ENCODE measurements around the gene NKPD1.
A peak's percentile ranks its signal among the peaks of the same experiment; 100 is the strongest.
"Not testable (repeated sequence)": the region's sequence is repeated elsewhere in the genome, so short reads cannot be mapped to it uniquely, and the experiment has no call there.

The NKPD1 gene

GRCh38 chr19:45139286-45140143 is 21.3 kb downstream of the NKPD1 start:
- no peak for DNase-seq (ENCODE audit: low spot score)

- DNase-seq (ENCODE audit: low spot score) = no peak
Measured at GRCh38 chr19:45138303-45138751, 22.5 kb downstream of the NKPD1 start.

- DNase-seq (ENCODE audit: low spot score) = no peak
Measured at GRCh38 chr19:45137179-45137761, 23.5 kb downstream of the NKPD1 start.

- DNase-seq (ENCODE audit: low spot score) = no peak
Measured at GRCh38 chr19:45136507-45137178, 24.1 kb downstream of the NKPD1 start.

- DNase-seq (ENCODE audit: low spot score) = no peak
Measured at GRCh38 chr19:45135176-45135885, 25.5 kb downstream of the NKPD1 start.

GRCh38 chr19:45133661-45134060 is 27.1 kb downstream of the NKPD1 start:
- no peak for DNase-seq (ENCODE audit: low spot score)

- DNase-seq (ENCODE audit: low spot score) = no peak
Measured at GRCh38 chr19:45130888-45131615, 29.7 kb downstream of the NKPD1 start.

GRCh38 chr19:45130236-45130635 is 30.5 kb downstream of the NKPD1 start:
- no peak for DNase-seq (ENCODE audit: low spot score)

GRCh38 chr19:45128806-45129205 is 32.0 kb downstream of the NKPD1 start:
- no peak for DNase-seq (ENCODE audit: low spot score)

- DNase-seq (ENCODE audit: low spot score) = no peak
Measured at GRCh38 chr19:45128146-45128545, 32.6 kb downstream of the NKPD1 start.

- no peak for DNase-seq (ENCODE audit: low spot score)
Measured at GRCh38 chr19:45126654-45127053, 34.1 kb downstream of the NKPD1 start.

- peak; percentile 62 for DNase-seq (ENCODE audit: low spot score)
Measured at GRCh38 chr19:45125975-45126493, 34.7 kb downstream of the NKPD1 start.

GRCh38 chr19:45125360-45125759 is 35.4 kb downstream of the NKPD1 start:
- DNase-seq (ENCODE audit: low spot score) = no peak

GRCh38 chr19:45124021-45124420 is 36.8 kb downstream of the NKPD1 start:
- no peak for DNase-seq (ENCODE audit: low spot score)

GRCh38 chr19:45123440-45123850 is 37.3 kb downstream of the NKPD1 start:
- no peak for DNase-seq (ENCODE audit: low spot score)

- DNase-seq (ENCODE audit: low spot score) = no peak
Measured at GRCh38 chr19:45122832-45123231, 38.0 kb downstream of the NKPD1 start.

- DNase-seq (ENCODE audit: low spot score) = no peak
Measured at GRCh38 chr19:45121827-45122345, 38.9 kb downstream of the NKPD1 start.

- DNase-seq (ENCODE audit: low spot score) = no peak
Measured at GRCh38 chr19:45119582-45119981, 41.2 kb downstream of the NKPD1 start.

GRCh38 chr19:45118591-45119355 is 42.0 kb downstream of the NKPD1 start:
- DNase-seq (ENCODE audit: low spot score) = not testable (repeated sequence)

- DNase-seq (ENCODE audit: low spot score) = no peak
Measured at GRCh38 chr19:45118106-45118505, 42.7 kb downstream of the NKPD1 start.

Measured in hematopoietic multipotent progenitor cell treated with erythropoietin and hydrocortisone succinate and interleukin-3 and kit ligand, for 15 days (in vitro differentiated cells).